Head of caudate nucleus (tissue), 42 donors: ENCODE results near the gene PHRF1.

ENCODE experiments used
- DNase-seq, 42 donors: peaks; one replicate each; pipeline versions ENCODE4 v3.0.0 to v3.0.0-alpha.2; 2020 to 2021; ENCODE audit warnings: mixed read lengths in 7 of 42
- intact Hi-C: fragments of 100-400 bp; cut with DNase I; formaldehyde crosslinking; loops from one replicate; pipeline ENCODE4 v1.15.0; 2022

Gene PHRF1

DNA sequence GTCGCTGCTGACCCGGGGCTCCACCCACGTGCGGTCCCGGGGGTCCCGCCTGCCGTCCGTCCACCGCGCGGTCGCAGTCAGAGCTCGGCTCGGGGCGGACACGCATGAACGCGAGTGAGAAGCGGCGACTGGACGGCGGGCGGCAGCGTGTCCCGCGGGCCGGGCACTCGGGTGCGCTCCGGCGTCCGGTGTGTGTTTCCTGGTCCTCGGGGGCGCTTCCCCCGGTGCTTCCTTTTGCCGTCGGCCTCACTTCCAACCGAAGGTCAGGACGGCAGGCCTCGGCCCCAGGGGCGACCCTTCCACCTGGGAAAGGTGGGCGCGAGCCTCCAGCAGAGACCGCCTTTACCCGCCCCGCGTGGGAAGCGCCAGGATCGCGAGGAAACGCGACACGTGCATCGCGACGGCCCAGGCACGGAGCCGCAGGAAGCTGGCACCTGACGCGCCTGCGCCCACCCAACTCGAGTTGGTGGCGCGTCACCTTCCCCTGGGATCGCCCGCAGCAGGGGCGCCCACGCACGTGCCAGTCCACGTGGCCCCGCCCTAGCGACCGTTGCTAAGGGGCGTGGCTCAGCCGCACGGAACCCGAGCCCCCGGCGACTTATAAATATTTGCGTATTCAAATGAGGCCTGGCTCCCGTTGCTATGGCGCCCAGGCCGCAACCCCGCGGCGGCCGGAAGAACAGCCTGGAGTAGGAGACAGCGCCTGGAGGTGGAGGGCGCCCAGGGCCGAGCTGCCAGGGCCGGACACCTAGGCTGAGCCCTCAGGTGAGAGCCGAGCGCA lies 39.2 kb upstream of the PHRF1 start, which contains the start of gene LRRC56:
TSS of gene LRRC56 (plus strand) at position 687 of the 781 bp plus-strand sequence. CDS start 3,158 bp downstream, outside the sequence.
- intact Hi-C loops = no loop called here
- peak; percentile 44 to 91 (median 80) for DNase-seq

DNA sequence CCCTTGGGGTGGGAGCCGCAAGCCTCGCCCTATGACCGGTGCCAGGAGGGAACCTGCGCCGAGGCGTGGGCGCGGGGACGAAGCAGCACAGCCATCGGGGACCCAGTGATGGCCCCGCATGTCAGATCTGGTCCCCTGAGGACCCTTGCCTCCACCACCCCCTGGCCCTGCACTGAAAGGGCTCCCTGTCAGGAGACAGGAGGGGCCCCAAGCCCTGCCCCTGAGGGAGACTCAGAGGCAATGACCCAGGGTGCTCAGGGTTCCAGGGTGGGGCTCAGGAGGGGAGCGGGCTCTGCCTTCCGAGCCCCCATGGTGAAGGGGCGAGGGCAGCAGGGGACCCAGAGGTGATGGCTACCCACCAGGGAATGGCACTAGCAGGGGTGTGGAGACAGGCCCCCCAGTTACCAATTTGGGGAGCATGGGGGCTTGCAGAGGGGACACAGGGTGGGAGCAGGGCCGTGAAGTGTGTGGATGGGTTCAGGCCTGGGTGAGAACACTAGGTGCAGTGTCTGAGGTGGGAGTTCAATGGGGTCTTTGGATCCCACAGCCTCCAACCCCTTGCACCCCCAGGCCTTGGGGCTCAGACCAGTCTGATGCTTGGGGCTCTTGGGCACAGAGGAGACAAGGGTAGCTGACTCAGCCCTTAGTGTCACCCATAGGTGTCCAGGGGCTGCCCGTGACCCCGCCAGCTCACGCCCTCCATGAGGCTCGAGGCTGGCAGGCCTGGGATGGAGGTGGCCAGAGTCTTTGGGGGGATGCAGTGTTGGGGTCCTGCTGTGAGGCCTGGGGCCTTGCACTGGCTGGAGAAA lies 38.4 kb upstream of the PHRF1 start:
- intact Hi-C loops = no loop called here
- no peak for DNase-seq

GRCh38 chr11:538431-539051 lies 37.7 kb upstream of the PHRF1 start:
- intact Hi-C loops = no loop called here
- DNase-seq = no peak

DNA sequence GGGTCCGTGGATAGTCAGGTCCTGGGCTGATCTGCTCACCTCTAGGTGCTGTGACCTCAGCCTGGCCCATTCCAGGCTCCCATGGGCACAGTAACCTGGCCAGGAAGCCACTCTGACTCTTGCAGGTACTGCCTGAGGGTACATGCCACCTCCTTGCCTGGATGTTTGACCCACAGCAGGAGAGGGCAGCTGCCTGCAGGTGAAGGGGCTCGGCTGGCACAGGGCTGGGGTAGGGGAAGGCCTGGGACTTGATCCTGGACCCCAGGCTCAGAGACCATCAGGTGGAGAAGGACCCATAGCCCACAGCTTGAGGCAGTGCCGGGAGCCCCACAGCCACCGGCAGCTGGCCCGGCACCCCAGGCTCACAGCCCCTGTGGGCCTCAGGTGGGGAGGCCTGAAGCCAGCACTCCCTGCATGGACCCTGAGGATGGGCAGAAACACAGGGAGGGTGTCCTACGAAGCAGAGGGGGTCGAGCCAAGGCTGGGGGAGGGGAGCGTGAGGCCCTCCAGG lies 36.2 kb upstream of the PHRF1 start:
- DNase-seq = peak in 1 of 42 donors; percentile 1
- intact Hi-C loops = no loop called here

DNA sequence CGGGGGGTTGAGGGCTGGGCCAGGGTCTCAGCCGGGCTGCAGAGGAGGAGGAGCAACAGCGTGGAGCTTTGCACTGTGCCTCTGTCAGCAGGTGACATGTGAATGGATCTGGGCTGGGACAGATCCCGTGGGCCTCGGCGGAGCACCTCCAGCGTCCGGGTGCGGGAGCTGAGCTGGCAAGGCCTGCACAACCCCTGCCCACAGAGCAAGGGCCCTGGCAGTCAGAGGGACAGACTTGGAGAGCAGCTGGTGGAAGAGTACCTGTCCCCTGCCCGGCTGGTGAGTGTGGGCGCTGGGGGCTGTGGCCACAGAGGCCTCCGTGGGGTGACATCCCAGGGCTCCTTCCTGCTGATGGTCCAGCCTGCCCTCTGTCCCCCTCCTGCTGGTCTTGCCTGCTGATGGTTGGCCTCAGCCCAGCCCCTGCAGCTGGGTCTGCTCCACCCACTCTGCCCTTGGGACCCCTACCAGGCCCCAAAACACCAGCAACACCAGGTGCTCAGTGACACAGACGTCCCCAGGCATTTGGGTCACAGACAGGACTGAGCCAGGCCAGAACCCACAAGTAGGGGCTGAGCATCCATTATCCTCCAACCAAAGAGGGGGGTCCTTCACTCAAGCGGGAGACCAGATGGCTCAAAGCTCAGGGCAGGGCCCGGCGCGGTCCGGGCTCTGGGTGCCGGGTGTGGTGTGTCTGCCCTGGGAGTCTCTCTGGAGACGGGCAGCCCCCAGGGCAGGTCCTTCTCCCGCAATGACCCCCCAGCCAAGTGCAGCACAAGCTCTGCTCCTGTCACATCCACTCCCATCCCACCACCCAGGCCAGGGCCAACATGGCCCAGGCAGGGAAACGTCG lies 35.5 kb upstream of the PHRF1 start:
- peak in 1 of 42 donors; percentile 6 for DNase-seq
- intact Hi-C loops = no loop called here

DNA sequence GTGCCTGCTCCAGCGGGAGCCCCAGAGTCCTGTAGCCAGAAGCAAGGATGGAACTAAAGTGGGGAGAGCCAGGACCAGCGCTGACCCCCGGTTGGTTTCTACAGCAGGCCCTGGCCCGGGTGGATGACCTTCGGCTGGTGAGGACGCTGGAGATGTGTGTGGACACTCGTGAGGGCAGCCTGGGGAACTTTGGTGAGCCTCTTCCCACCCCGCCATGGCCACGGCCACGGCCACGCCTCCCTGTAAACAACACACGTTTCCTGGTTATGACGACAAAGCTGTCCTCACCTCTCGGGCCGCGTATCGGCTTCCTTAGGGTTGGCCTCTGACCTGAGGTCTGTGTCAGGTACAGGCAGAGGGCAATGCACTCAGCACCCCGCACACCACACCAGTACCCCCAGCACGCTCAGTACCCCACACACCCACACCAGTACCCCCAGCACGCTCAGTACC lies 34.8 kb upstream of the PHRF1 start:
- intact Hi-C loops = no loop called here
- no peak for DNase-seq

DNA sequence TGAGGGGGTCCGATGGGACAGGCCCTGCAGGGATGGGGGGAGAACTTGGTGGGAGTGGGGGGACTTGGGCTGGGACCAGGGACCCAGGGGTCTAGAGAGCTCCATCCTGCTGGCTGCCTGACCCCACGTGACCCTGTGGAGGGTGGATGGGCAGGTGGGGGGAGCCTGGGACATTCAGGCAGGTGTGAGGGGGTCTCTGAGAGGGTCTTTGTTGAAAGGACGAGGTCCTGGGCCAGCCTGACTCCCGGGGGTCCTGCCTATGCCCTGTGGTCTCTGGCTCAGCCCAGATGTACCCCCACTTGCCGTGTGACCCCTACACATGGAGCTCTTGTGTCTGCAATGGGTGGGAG lies 31.5 kb upstream of the PHRF1 start:
- DNase-seq = no peak
- intact Hi-C loops = no loop called here

DNA sequence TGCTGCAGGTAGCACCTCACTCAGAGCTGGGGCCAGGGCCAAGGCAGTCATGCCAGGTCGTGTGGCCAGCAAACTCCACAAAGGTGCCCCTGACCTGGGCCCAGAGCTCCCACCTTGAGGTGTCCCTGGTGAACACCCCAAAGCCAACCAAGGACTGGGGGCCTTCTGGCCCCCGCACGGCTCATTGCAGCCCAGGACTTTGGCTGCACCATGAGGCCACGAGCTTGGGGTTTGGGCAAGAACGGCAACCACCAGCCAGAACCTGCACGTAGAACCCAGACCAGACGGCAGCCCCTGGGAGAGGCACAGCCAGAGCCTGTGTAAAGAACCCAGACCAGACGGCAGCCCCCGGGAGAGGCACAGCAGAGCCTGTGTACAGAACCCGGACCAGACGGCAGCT lies 31.1 kb upstream of the PHRF1 start:
- no peak for DNase-seq
- intact Hi-C loops = no loop called here

DNA sequence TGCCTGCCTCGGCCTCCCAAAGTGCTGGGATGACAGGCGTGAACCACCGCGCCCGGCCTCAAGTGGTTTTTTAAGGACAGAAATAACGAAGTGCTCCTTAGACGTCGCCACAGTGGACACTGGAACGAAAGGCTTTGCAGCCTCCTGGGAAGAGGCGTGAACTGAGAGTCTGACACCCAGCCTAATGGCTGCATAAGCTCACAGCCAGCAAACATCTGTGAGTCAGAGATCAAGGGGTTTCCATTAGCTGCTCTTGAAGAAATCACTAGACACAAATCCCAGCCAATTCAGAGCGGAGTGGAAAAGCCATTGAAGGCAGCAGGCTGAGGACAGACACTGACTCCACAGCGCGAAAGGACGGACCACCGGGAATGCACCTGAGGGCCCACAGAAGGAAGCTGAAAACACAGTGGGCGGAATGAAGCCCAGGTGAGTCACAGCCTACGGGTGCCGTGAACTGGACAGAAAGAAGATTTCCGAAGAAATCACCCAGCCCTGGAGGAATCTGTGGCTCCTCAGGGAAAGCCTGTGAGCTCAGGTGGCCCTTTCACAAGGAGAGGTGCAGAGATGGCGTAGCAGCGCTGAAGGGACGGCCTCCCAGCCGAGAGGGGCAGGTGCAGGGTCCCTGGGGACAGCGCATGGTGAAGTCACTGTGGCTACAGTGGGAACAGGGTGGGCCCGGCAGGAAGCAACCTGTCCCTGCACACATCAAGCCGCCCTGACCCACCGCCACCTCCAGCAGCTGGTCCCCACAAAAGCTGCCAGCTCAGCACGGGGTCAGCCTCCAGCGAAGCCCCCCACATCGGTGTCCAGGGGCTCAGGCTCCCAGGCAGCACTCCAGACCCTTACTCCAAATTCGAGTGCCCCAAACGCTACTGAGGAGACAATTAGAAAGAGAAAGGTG lies 27.3 kb upstream of the PHRF1 start:
- DNase-seq = no peak

GRCh38 chr11:550021-550745 lies 26.1 kb upstream of the PHRF1 start:
- intact Hi-C loops = no loop called here
- DNase-seq = no peak

More for the DNA sequence above, 27.3 kb upstream of the PHRF1 start:
- intact Hi-C loops = no loop called here

- DNase-seq = no peak
These were observed 25.6 kb upstream of the PHRF1 start for GRCh38 chr11:550746-551085.

GRCh38 chr11:551131-551530 lies 25.1 kb upstream of the PHRF1 start:
- no peak for DNase-seq
- intact Hi-C loops = no loop called here

More at GRCh38 chr11:550746-551085, 25.6 kb upstream of the PHRF1 start:
- intact Hi-C loops = no loop called here

DNA sequence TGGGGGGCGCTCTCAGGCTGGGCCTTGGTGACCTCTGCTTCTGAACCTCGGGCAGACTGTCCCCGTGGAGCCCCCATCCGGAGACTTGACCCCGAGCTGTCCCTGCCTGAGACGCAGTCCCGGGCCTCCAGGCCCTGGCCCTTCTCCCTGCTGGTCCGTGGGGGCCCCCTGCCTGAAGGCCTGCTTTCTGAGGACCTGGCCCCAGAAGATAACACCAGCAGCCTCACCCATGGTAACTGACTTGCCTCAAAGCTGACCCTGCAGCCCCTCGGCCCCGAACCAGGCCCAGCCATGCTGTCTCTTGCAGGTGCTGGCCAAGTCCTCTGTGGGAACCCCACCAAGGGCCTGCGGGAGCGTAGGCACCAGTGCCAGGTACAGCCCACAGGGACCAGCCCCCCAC lies 24.7 kb upstream of the PHRF1 start:
- intact Hi-C loops = no loop called here
- DNase-seq = no peak

DNA sequence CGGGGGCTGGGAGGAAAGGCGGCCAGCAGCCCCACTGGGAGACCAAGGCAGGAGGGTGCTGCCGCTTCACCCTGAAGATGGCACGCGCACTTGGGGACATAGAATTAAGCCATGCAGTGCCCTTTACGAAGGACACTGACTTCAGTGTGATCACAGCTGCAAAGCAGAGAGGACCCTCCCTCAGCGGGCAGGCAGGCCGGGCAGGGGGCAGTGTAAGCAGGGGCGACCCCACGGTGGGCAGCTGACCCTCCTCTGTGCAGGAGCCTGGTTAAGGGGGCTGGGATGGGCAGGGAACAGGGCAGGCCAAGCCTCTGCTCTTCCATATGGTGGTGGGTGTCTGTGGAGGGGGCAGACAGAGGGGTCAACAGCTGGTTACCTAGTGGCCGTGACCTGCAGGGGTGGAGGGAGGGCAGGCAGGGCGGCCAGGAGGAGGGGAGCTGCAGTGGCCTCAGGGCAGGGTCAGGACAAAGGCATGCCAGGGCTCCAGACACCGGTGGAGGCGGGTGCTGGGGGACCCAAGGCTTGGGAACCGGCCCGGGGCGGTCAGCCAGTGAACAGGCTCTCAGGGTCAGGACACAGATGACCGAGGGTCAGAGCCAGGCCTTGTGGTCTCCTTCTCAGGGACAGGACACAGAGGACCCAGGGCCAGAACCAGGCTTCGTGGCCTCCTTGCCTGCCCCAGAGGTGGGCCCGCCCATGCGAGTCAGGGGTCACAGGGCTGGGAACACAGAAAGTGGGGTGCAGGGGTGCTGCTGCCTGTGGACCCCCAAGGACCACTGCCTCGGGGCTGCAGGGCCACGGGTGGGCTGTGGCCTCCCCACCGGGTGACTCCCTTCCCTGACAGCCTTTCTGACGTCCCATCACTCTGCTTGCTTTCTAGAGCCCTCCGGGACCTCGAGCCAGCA lies 22.9 kb upstream of the PHRF1 start:
- intact Hi-C loops = no loop called here
- no peak for DNase-seq

DNA sequence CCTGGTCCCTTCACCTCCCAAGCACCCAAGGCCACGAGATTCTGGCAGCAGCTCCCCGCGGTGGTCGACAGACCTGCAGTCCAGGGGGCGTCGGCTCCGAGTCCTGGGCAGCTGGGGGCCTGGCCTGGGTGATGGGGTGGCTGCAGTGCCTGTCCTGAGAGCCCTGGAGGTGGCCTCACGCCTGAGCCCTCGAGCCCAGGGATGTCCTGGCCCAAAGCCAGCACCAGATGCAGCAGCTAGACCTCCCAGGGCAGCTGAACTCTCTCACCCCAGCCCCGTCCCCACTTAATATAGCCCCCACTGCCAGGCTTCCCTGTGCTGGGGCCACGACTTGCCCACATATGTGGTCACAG lies 22.3 kb upstream of the PHRF1 start:
- intact Hi-C loops = no loop called here

More for the DNA sequence above, 22.3 kb upstream of the PHRF1 start:
- no peak for DNase-seq
